Stimulated activated CD8-positive, alpha-beta memory T cell treated with anti-CD3 and anti-CD28 coated beads, Interleukin-4, amount 100 ng/mL, for 24 hours (primary cell): Measurements from ENCODE around the gene ARHGEF4.

Experiments
- DNase-seq: peaks from one replicate; pipeline ENCODE4 v3.0.0-alpha.2; 2020; ENCODE audit warnings: low read depth

Gene ARHGEF4

GRCh38 chr2:130920415-130921163 lies 83.9 kb downstream of the ARHGEF4 start:
- peak; percentile 28 for DNase-seq

GRCh38 chr2:130921164-130921476 lies 84.4 kb downstream of the ARHGEF4 start:
- no peak for DNase-seq

DNA sequence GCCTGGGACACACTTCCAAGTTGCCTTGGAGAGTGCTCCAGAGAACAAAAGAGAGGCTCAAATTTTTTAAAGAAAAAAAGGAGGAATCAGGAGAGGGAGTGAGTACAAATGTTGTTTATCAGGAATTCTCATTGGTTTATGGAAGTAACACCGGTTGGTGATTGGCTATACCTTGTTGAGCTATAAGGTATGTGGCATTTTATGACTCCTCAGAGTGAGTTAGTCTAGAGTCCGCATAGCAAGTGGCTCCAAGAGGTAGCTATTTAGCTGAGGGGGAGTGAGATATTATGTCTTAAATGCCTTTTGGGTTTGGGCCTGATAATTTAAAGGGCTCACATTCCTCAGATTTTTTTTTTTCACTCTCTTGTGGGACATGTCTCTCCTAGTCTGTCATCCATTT lies 85.7 kb downstream of the ARHGEF4 start:
- DNase-seq, result no peak

GRCh38 chr2:130928385-130928784 lies 91.7 kb downstream of the ARHGEF4 start:
- DNase-seq, result no peak

DNA sequence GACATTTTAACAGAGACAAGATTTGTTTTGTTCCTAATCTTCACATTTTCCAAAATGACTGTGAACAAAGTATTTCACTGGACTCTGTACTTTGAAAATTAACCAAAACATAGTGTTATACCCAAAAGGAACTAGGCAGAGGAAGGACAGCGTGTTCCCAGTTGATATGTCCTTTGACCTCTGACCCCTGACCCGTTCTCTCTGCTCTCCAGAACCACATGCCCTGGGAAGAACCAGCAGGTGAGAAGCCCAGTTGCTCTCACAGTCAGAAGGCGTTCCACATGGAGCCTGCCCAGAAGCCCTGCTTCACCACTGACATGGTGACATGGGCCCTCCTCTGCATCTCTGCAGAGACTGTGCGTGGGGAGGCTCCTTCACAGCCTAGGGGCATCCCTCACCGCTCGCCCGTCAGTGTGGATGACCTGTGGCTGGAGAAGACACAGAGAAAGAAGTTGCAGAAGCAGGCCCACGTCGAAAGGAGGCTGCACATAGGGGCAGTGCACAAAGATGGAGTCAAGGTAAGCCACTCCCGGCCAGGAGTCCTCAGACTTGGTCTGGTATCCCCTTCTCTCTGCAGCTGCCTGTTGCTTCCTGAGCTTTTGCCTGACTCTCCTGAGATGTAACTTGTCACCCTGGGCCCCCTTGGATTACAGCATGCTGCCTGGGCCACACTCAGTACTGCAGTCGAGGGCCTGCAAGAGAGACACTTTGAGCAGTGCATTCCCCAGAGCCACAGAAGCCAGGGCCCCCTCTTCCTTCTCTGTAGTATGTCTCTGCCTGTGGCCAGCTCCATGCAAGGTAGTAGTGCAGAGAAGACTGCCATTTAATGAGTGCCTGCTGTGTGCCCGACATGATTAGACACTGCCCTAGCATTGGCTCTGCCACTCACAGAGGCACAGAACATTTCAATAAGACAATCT lies 94.3 kb downstream of the ARHGEF4 start:
- no peak for DNase-seq

GRCh38 chr2:130933501-130933900 lies 96.8 kb downstream of the ARHGEF4 start:
- DNase-seq, result no peak

- no peak for DNase-seq
Observed at GRCh38 chr2:130936451-130936850, 99.7 kb downstream of the ARHGEF4 start.

DNA sequence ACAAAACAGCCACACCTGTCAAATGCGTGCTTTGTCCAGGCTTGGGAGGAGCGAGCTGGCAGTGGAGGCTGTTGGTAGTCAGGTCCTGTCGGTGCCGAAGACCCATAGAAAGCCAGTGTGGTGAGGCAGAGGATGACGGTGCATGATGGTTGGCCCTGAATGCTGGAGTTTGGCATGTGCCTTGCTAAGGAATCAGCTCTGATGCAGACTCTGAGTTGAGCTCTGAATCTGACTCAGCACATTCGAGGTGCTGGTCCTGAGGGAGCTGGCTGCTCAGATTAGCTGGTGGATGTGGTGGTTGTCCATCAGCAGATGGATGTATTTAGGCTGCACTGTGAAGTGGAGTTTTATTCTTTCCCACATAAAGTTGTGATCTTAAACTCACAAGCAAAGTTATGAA lies 111.3 kb downstream of the ARHGEF4 start:
- no peak for DNase-seq

GRCh38 chr2:130949954-130950353 lies 113.2 kb downstream of the ARHGEF4 start:
- no peak for DNase-seq

DNA sequence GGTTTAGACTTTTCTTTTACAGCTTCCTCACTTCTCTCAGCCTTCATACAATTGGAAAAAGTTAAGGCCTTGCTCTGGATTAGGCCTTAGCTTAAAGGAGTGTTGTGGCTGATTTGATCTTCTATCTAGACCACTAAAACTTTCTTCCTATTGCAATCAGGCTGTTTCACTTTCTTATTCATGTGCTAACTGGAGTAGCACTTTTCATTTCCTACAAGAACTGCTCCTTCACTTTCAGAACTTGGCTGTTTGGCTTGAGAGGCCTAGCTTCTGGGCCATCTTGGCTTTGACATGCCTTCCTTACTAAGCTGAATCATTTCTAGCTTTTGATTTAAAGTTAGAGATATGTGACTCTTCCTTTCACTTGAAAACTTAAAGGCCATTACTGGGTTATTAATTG lies 114.3 kb downstream of the ARHGEF4 start:
- no peak for DNase-seq

- DNase-seq, result no peak
Observed at GRCh38 chr2:130954873-130955272, 118.2 kb downstream of the ARHGEF4 start.

GRCh38 chr2:130957915-130958314 lies 121.2 kb downstream of the ARHGEF4 start:
- no peak for DNase-seq

- no peak for DNase-seq
Observed at GRCh38 chr2:130963196-130963848, 126.6 kb downstream of the ARHGEF4 start.

DNA sequence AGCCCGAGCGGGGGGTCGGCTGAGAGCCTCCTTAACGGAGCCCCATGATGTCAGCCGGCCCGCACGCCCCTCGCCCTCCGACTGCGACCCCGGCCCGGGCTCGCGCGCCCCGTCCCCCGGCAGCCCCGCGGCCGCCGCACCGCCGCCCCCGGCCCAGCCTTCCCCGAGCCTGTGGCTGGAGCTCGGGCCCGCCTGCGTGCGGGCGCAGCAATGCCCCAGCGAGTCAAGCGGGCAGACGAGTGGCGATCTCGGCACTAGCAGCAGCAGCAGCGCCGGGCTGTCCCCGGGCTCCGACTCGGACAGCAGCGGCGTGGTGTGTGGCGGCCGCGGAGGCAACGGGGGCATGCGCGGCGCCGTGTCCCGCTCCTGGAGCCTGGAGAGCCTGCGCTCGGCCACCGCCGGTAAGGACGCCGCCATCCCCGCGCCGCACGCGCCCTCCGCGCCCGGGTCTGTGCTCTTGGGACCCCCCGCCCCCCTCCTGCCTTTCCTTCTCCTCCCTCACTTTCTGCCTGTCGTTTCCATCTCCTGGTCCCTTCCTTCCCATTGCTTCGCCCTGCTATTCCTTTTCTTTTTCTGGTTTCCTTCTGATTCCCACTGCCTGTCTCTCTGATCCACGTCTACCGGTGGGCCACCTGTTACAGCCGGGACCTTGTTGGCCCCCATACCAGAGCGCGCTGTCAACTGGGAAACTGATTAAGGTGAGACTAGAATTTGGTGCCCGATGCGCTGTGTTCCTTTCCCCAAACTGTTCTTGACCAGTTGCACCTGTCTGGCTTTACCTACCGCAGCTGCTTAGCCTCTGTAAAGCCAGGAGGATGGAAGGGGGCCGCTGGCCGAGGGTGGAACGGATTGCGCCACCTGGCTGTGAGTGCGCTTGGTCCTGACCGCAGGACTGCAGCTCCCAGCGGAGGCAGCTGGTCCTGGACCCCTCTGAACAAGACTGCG lies 127.4 kb downstream of the ARHGEF4 start:
- DNase-seq, result no peak

DNA sequence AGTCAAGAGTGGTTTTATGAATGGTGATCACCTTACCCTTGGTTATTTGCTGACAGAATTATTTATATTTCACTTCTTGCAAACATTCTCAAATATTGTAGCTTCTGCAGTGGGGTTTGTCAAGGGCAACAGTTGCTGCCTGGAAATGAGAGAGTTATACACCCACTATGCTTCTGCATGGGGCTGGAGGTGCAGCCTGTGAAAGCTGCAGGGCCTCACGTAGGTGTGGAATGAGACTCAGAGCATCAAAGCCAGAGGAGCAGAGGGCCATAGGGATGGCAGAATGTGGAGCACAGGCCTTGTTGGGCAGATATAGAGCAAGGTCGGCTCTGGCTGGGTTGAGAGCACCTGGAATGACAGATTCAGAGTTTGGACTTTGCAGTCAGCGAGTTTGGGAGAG lies 128.2 kb downstream of the ARHGEF4 start:
- DNase-seq, result no peak

GRCh38 chr2:130966149-130966774 lies 129.5 kb downstream of the ARHGEF4 start:
- no peak for DNase-seq

GRCh38 chr2:130966775-130967490 lies 130.2 kb downstream of the ARHGEF4 start:
- DNase-seq, result no peak

DNA sequence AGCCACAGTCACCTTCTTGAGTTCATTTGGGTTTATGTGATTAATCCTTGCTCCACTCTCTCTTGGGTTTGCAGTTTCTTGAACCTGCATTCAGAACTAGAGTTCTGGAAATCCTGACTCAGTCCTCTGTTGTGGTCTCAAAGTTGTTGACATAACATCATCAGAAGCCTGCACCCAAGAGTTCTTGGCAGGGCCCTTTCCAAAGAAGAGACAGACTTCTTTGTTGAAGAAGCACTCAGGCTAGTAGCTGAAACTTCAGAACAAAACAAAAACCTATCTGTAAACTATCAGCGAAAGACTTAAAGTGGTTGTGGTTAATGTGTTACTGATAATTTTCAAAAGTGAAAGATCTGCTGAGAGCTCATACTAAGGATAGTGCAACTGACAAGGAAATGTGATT lies 135.7 kb downstream of the ARHGEF4 start:
- no peak for DNase-seq

DNA sequence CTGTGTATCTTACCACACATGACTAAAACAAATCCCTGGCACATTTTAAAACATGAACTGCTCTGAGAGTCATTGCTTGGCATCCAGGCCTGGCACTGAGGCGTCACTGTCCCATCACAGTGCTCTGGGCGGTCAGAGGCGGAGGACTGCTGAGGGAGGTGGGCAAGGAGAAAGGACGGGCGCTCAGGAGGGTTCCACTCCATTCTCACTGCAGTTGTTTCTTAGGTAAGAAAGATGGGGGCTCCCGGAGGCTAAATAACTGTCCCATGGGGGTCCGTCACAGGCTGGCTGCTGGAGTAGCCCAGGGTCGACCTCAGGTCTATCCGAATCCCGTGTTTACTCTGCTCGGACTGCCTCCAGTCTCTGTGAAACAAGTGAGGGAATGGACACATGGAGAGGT lies 139.0 kb downstream of the ARHGEF4 start:
- no peak for DNase-seq

DNA sequence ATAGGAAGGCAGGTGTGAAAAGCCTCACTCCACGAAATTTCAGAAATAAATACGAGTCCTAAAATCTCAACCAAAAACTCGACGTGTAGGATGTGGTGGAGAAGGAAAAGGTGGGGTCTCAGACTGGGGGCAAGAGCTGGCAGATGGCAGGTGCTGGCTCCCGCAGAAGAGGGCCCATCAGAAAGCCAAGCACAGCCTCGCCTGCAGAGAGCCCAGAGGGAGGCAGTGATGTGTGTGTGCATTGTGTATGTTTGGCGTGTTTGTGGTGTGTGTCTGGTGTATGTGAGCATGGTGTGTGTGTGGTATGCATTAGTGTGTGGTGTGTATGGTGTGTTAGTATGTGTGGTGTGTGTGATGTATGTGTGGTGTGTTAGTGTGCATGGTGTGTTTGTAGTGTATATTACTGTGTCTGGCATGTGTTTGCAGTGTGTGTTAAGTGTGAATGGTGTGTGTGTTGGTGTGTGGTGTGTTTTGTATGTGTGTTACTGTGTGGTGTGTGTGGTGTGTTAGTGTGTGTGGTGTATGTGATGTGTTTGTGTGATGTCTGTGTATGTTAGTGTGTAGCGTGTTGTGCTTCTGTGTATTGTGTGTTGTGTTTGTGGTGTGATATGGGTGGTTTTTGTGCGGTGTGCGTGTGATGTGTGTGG lies 140.0 kb downstream of the ARHGEF4 start:
- no peak for DNase-seq
